ENCODE measurements around the gene HTR7. TPM values are rescaled to one million over a fixed set of nuclear protein-coding genes. Genes with fewer than 3 reads are reported as not detected.

The HTR7 gene
- total and polyA plus RNA-seq, 9 donors, result 0.11 to 1.00 (median 0.32) TPM; not detected in 2

DNA sequence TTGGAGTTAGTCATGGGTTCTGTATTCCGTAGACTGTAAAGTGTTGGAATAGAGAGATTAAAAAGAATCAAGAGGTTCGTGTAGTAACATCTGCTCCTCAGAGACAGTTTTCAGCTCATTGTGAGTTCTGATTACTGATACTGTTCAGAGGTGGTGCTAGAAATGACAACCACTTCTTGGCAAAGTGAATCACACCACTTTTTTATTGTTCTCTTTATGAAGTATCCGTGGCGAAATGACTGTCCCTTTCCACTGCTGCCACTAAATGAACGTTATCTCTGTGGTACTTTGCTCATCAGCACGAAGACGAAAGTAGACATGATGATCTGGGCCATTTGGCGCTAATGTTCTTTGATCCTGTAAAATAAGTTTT lies 14.8 kb upstream of the HTR7 start:
- no peak for TF ChIP-seq POLR2A (IDR thresholded peaks at IDR 0.05)
- TF ChIP-seq, protein P1, sequence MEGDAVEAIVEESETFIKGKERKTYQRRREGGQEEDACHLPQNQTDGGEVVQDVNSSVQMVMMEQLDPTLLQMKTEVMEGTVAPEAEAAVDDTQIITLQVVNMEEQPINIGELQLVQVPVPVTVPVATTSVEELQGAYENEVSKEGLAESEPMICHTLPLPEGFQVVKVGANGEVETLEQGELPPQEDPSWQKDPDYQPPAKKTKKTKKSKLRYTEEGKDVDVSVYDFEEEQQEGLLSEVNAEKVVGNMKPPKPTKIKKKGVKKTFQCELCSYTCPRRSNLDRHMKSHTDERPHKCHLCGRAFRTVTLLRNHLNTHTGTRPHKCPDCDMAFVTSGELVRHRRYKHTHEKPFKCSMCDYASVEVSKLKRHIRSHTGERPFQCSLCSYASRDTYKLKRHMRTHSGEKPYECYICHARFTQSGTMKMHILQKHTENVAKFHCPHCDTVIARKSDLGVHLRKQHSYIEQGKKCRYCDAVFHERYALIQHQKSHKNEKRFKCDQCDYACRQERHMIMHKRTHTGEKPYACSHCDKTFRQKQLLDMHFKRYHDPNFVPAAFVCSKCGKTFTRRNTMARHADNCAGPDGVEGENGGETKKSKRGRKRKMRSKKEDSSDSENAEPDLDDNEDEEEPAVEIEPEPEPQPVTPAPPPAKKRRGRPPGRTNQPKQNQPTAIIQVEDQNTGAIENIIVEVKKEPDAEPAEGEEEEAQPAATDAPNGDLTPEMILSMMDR (IDR thresholded peaks at IDR 0.05), result no peak
- no peak for TF ChIP-seq EP300 (IDR thresholded peaks at IDR 0.05)
- Histone ChIP-seq H3K4me3 (peak overlapping the region; percentile 67), H3K27me3 (no peaks in the 10 kb centered on the region), H3K27ac (no peak overlapping the region), H3K36me3 (no peaks in the 10 kb centered on the region), H3K4me1 (ENCODE audit: insufficient read depth) (no peaks in the 10 kb centered on the region), H3K9me3 (no peaks in the 10 kb centered on the region)
- 13 to 23% (median 19%) methylated on average over 8 of the region's 8 CpGs for WGBS, 3 donors
- no peak for DNase-seq
- intact Hi-C loops (cut with DNase I), result no loop called here

- peak; percentile 71 to 86 (median 79) for DNase-seq
- no peaks in the 10 kb centered on the region for H3K4me1 ChIP-seq (ENCODE audit: insufficient read depth)
Measured at GRCh38 chr10:90871766-90872647, 14.2 kb upstream of the HTR7 start, which contains the start of gene RPP30. Gene RPP30, plus strand, starts transcription at chr10:90871974. Its CDS starts 13 bp downstream, at chr10:90871987.

DNA sequence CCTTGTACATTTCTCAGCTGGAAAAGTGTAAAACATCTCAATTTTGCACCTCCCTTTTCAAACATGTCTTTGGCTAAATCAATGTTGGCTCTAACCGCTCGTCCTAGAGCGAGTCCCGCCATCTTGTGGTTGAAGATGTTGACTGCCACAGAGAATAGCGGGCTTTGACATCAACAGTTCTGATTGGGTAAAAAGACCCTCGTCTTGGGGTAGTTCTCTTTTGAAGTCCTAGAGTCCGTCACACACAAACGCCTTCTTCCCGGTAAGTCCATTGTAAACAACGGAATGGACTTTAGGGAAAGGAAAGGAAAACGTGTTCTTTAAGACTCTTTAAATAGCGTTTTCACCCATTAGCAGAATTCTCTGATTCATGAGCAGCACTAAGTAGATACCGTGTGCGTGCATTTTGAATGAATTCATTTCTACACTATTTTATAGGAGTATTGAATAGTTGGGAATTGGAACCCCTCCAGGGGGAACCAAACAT lies 13.5 kb upstream of the HTR7 start:
- peak in 4 of 5 donors; percentile 13 to 40 (median 28) for DNase-seq

More at GRCh38 chr10:90871766-90872647, 14.2 kb upstream of the HTR7 start, which contains the start of gene RPP30:
- H3K27ac ChIP-seq, result peak within 1 kb of the TSS in 1 of 2 donors; percentile 54
- no peaks in the 10 kb centered on the region for H3K27me3 ChIP-seq
- no peaks in the 10 kb centered on the region for H3K36me3 ChIP-seq
- WGBS, 3 donors, result 0 to 1% (median 0%) methylated on average over 42 to 43 of the region's 43 CpGs
- peak within 1 kb of the TSS; percentile 67 for H3K4me3 ChIP-seq
- H3K9me3 ChIP-seq, result no peaks in the 10 kb centered on the region
- intact Hi-C loops (cut with DNase I), result no loop called here
- peak; percentile 52 for TF ChIP-seq POLR2A (IDR thresholded peaks at IDR 0.05)
- no peak for TF ChIP-seq EP300 (IDR thresholded peaks at IDR 0.05)
- TF ChIP-seq, protein P1 (IDR thresholded peaks at IDR 0.05), result peak in 1 of 3 donors; percentile 22

DNA sequence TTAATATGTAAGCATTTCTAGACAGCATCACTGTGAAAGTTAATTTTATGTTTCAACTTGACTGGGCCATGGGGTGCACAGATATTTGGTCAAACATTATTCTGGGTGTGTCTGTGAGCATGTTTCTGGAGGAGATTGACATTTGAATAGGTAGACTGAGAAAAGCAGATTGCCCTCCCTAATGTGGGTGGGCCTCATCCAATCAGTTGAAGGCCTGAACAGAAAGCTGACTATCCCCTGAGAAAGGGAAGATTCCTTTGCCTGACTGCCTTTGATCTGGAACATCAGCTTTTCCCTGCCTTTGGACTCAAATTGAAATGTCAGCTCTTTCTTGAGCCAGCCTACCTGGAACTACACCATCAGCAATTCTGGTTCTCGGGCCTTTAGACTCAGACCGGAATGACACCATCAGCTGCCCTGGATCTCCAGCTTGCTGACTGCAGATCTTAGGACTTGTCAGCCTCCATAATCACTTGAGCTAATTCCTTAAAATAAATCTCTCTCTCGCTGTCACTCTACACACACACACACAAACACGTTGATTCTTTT lies 8.3 kb upstream of the HTR7 start:
- Histone ChIP-seq H3K9me3 (no peaks in the 10 kb centered on the region), H3K27me3 (no peaks in the 10 kb centered on the region), H3K4me3 (no peak overlapping the region), H3K36me3 (no peaks in the 10 kb centered on the region), H3K4me1 (ENCODE audit: insufficient read depth) (no peaks in the 10 kb centered on the region), H3K27ac (no peak overlapping the region)
- TF ChIP-seq EP300 (IDR thresholded peaks at IDR 0.05) (no peak), POLR2A (IDR thresholded peaks at IDR 0.05) (no peak)
- TF ChIP-seq, protein P1 (IDR thresholded peaks at IDR 0.05), result no peak
- DNase-seq, result no peak
- 80 to 87% (median 85%) methylated on average over 4 of the region's 4 CpGs for WGBS, 3 donors
- intact Hi-C loops (cut with DNase I), result loop anchor here in 1 of 4 donors (10.0 kb wide), 1 partner anchor 1071 kb away; no protein-coding TSS in a partner anchor

More for the DNA sequence above, 13.5 kb upstream of the HTR7 start:
- Histone ChIP-seq H3K9me3 (no peaks in the 10 kb centered on the region), H3K4me1 (ENCODE audit: insufficient read depth) (no peaks in the 10 kb centered on the region), H3K27ac (peak overlapping the region in 1 of 2 donors; percentile 54), H3K36me3 (no peaks in the 10 kb centered on the region), H3K4me3 (peak overlapping the region; percentile 67), H3K27me3 (no peaks in the 10 kb centered on the region)
- intact Hi-C loops (cut with DNase I), result no loop called here
- WGBS, 3 donors, result 0 to 2% (median 1%) methylated on average over 14 of the region's 14 CpGs
- TF ChIP-seq EP300 (IDR thresholded peaks at IDR 0.05), result no peak
- TF ChIP-seq, protein P1 (IDR thresholded peaks at IDR 0.05), result no peak
- no peak for TF ChIP-seq POLR2A (IDR thresholded peaks at IDR 0.05)
